GM12891 (cell line): ENCODE measurements around the gene HLA-DRA.

ENCODE experiments used
- PAX5 ChIP-seq: IDR thresholded peaks from 2 replicates; pipeline ENCODE4 v1.6.1; 2011; ENCODE audit warnings: low read length, moderate library complexity, mild to moderate bottlenecking; ENCODE audit not compliant: insufficient read depth, severe bottlenecking
- POLR2A ChIP-seq: IDR thresholded peaks from 2 replicates; pipeline ENCODE4 v1.6.1; 2011; ENCODE audit warnings: low read depth, low read length, control low read depth
- POLR2AphosphoS5 ChIP-seq: IDR thresholded peaks from 2 replicates; pipeline ENCODE4 v1.6.1; 2011; ENCODE audit warnings: low read depth, low read length, control low read depth
- POU2F2 ChIP-seq: IDR thresholded peaks from 2 replicates; pipeline ENCODE4 v1.6.1; 2011; ENCODE audit warnings: low read depth, mild to moderate bottlenecking, control low read depth, low read length, moderate library complexity
- SPI1 ChIP-seq: IDR thresholded peaks from 2 replicates; pipeline ENCODE4 v1.6.1; 2011; ENCODE audit warnings: low read depth, low read length, control low read depth
- TAF1 ChIP-seq: IDR thresholded peaks from 2 replicates; pipeline ENCODE4 v1.6.1; 2011; ENCODE audit warnings: low read depth, low read length, control low read depth

DNA sequence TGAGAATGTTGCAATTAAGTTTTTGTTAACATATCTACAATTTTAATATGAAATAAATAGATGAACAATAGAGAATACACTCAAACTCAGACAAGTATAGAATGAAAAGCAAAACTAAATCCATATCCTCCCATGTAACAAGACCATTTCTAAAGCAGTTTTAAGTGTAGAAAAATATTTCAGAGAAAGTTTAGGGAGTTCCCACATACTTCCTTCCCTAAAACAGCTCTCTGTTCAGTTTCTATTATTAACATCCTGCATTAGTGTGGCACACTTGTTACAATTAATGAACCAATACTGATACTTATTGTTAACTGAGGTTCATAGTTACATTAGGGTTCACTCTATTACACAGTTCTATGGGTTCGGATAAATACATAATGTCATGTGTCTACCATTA is 52.0 kb downstream of the HLA-DRA start:
- TF ChIP-seq POLR2AphosphoS5, result no peak
- TF ChIP-seq TAF1, result no peak
- no peak for TF ChIP-seq POLR2A
- no peak for TF ChIP-seq PAX5
- TF ChIP-seq SPI1, result no peak
- TF ChIP-seq POU2F2, result no peak
